Mesenchymal stem cell (in vitro differentiated cells and primary cell): ENCODE measurements around the gene MAP4K2.
A peak's percentile ranks its signal among the peaks of the same experiment; 100 is the strongest.

Source experiments
- DNase-seq: peaks from one replicate; pipeline ENCODE4 v3.0.0-alpha.2; 2013
- H2AFZ ChIP-seq: one replicate; pipeline ENCODE4 v1.6.1; 2013; ENCODE audit warnings: low read depth, mild to moderate bottlenecking, control low read depth, inconsistent platforms, low read length, moderate library complexity
- H2AK5ac ChIP-seq: 2 replicates; pipeline ENCODE4 v1.6.1; 2013; ENCODE audit warnings: low read length, moderate library complexity, mild to moderate bottlenecking, inconsistent platforms; ENCODE audit not compliant: severe bottlenecking
- H2BK120ac ChIP-seq: one replicate; pipeline ENCODE4 v1.6.1; 2013; ENCODE audit warnings: low read depth, mild to moderate bottlenecking, inconsistent platforms, low read length, moderate library complexity
- H2BK12ac ChIP-seq, 2 experiments: one replicate each; pipeline ENCODE4 v1.6.1; 2013; ENCODE audit warnings: inconsistent platforms in 2 of 2, low read length in 2 of 2, mild to moderate bottlenecking in 2 of 2, moderate library complexity in 2 of 2, control low read depth in 1 of 2
- H2BK15ac ChIP-seq: one replicate; pipeline ENCODE4 v1.6.1; 2013; ENCODE audit warnings: mild to moderate bottlenecking, low read depth, inconsistent platforms; ENCODE audit not compliant: poor library complexity, severe bottlenecking
- H2BK5ac ChIP-seq: 2 replicates; pipeline ENCODE4 v1.6.1; 2013; ENCODE audit warnings: low read depth, mild to moderate bottlenecking, low read length, control low read depth, inconsistent platforms; ENCODE audit not compliant: poor library complexity, severe bottlenecking
- H3K14ac ChIP-seq, 2 experiments: one replicate each; pipeline ENCODE4 v1.6.1; 2013; ENCODE audit warnings: inconsistent platforms in 2 of 2, low read length in 2 of 2, control low read depth in 1 of 2, mild to moderate bottlenecking in 1 of 2, moderate library complexity in 1 of 2
- H3K18ac ChIP-seq, 2 experiments: one replicate each; pipeline ENCODE4 v1.6.1; 2013; ENCODE audit warnings: inconsistent platforms in 2 of 2, low read length in 2 of 2, control low read depth in 1 of 2, low read depth in 1 of 2, mild to moderate bottlenecking in 1 of 2
- H3K23ac ChIP-seq, 2 experiments: one replicate each; pipeline ENCODE4 v1.6.1; 2013; ENCODE audit warnings: inconsistent platforms in 2 of 2, low read length in 2 of 2, mild to moderate bottlenecking in 2 of 2, moderate library complexity in 2 of 2, control low read depth in 1 of 2
- H3K27ac ChIP-seq: 2 replicates; pipeline ENCODE4 v1.5.1; 2013; ENCODE audit warnings: mild to moderate bottlenecking, moderate library complexity, low read length, control low read depth, inconsistent platforms; ENCODE audit not compliant: poor library complexity, severe bottlenecking
- H3K27me3 ChIP-seq, 2 experiments: 2 replicates each; pipeline versions ENCODE4 v1.6.1 to v1.7.0; 2013; ENCODE audit warnings: low read length in 2 of 2, mild to moderate bottlenecking in 2 of 2, moderate library complexity in 2 of 2, control low read depth in 1 of 2, inconsistent platforms in 1 of 2; ENCODE audit not compliant: control insufficient read depth in 1 of 2, insufficient read depth in 1 of 2
- H3K36me3 ChIP-seq, 2 experiments: 2 replicates each; pipeline versions ENCODE4 v1.6.1 to v1.7.0; 2013; ENCODE audit warnings: low read length in 2 of 2, control low read depth in 1 of 2, inconsistent platforms in 1 of 2, low read depth in 1 of 2, mild to moderate bottlenecking in 1 of 2; ENCODE audit not compliant: insufficient read depth in 2 of 2, control insufficient read depth in 1 of 2
- H3K4ac ChIP-seq, 2 experiments: one replicate each; pipeline ENCODE4 v1.6.1; 2013; ENCODE audit warnings: inconsistent platforms in 2 of 2, low read length in 2 of 2, mild to moderate bottlenecking in 2 of 2, moderate library complexity in 2 of 2, control low read depth in 1 of 2, low read depth in 1 of 2
- H3K4me1 ChIP-seq: 2 replicates; pipeline ENCODE4 v1.6.1; 2013; ENCODE audit warnings: low read depth, low read length, control low read depth; ENCODE audit not compliant: control insufficient read depth, insufficient read depth
- H3K4me2 ChIP-seq: 2 replicates; pipeline ENCODE4 v1.6.1; 2013; ENCODE audit warnings: low read length, mild to moderate bottlenecking, inconsistent platforms; ENCODE audit not compliant: poor library complexity, severe bottlenecking
- H3K4me3 ChIP-seq, 2 experiments: 2 replicates each; pipeline versions ENCODE4 v1.5.1 to v1.7.0; 2013; ENCODE audit warnings: low read length in 2 of 2, mild to moderate bottlenecking in 2 of 2, control low read depth in 1 of 2, low read depth in 1 of 2; ENCODE audit not compliant: insufficient read depth in 1 of 2
- H3K79me1 ChIP-seq: replicated peaks from 2 replicates; pipeline ENCODE4 v1.6.1; 2013; ENCODE audit warnings: mild to moderate bottlenecking, control low read depth, low read length, inconsistent platforms; ENCODE audit not compliant: poor library complexity, severe bottlenecking
- H3K9ac ChIP-seq: 2 replicates; pipeline ENCODE4 v1.7.0; 2013; ENCODE audit warnings: mild to moderate bottlenecking, low read length, moderate library complexity
- H3K9me3 ChIP-seq: 2 replicates; pipeline ENCODE4 v1.7.0; 2013; ENCODE audit warnings: mild to moderate bottlenecking, low read length; ENCODE audit not compliant: control insufficient read depth
- H4K8ac ChIP-seq: one replicate; pipeline ENCODE4 v1.6.1; 2013; ENCODE audit warnings: inconsistent platforms, mild to moderate bottlenecking, low read length, moderate library complexity
- H4K91ac ChIP-seq: one replicate; pipeline ENCODE4 v1.6.1; 2013; ENCODE audit warnings: mild to moderate bottlenecking, low read length, inconsistent platforms
- WGBS: methylation state at CpG from one replicate; pipeline ENCODE4 v1.1.7; 2013; ENCODE audit warnings: mixed read lengths; 5-methylcytosine and 5-hydroxymethylcytosine counted together

MAP4K2 gene

DNA sequence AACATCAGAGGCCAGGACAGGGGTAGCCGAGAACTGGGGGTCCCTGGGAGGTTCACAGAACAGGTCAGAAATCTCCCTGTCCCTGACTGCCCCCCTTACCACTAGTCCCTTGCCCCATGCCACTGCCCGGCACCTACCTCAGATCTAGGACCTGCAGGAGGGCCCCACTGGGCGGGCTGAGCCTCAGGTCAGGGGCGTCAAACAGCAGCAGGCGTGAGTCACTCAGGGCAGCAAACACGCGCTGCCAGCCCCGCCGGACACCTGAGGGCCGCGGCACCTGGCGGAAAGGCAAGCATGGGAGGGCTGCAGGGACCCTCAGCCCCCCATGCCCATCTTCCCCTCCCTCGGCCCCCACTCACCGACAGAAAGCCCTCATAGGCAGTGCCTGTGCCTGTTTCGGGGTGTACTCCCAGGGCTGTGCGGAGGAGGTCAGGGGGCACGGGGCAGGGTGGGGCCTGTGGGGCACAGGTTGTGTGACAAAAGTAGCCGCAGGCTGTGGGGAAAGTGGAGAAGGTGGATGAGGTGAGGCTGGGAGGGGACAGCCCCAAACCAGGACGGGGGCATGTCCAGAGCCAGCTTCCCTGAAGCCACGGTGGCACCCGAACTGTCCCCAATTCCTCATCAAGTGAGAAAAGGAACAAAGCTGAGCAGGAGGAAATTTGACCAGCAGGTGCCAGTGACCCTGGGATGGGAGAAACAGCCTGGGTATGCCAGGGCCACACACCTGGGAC lies 29.6 kb upstream of the MAP4K2 start:
- Histone ChIP-seq H2BK120ac (no peak overlapping the region), H3K27ac (no peak overlapping the region), H3K4ac (no peak overlapping the region), H3K4me2 (no peak overlapping the region), H3K14ac (no peak overlapping the region), H3K23ac (no peak overlapping the region), H3K18ac (no peak overlapping the region), H3K4me3 (no peak overlapping the region), H2AFZ (no peak overlapping the region), H3K9ac (no peak overlapping the region), H2BK5ac (no peak overlapping the region), H3K27me3 (peaks cover 0 to 7% of the 10 kb centered on the region in 2 experiments), H3K36me3 (peaks cover 0 to 52% of the 10 kb centered on the region in 2 experiments), H2BK12ac (no peak overlapping the region), H4K8ac (no peak overlapping the region), H3K79me1 (no peaks in the 10 kb centered on the region), H2BK15ac (no peak overlapping the region), H2AK5ac (no peak overlapping the region), H3K4me1 (peaks cover 13% of the 10 kb centered on the region), H4K91ac (no peak overlapping the region), H3K9me3 (no peaks in the 10 kb centered on the region)
- 91% methylated on average over 21 of the region's 21 CpGs for WGBS
- DNase-seq = no peak

DNA sequence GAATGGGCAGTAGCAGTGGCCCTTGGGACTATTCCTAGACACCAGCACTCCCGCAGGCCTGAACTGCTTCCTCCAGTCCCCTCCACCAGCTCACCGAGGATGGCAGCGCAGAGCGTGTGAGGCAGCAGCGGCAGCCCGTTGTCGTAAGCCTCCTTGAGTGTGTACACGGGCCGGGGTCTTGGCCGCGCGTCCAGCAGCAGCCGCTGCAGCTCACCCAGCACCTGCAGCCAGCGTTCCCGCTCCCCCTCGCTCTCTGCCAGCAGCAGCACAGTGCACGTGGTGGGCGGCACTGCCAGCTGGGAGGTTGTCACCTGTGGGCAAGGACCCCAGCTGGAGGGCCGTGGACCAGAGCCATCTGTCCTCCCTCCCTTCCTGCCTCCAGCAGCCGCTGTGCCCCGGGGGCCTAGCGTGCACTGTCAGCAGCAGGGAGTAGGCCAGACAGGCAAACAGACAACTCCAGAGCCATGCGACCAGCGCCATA lies 28.4 kb upstream of the MAP4K2 start:
- WGBS = 89% methylated on average over 24 of the region's 24 CpGs
- no peak overlapping the region for H3K4me3 ChIP-seq

DNA sequence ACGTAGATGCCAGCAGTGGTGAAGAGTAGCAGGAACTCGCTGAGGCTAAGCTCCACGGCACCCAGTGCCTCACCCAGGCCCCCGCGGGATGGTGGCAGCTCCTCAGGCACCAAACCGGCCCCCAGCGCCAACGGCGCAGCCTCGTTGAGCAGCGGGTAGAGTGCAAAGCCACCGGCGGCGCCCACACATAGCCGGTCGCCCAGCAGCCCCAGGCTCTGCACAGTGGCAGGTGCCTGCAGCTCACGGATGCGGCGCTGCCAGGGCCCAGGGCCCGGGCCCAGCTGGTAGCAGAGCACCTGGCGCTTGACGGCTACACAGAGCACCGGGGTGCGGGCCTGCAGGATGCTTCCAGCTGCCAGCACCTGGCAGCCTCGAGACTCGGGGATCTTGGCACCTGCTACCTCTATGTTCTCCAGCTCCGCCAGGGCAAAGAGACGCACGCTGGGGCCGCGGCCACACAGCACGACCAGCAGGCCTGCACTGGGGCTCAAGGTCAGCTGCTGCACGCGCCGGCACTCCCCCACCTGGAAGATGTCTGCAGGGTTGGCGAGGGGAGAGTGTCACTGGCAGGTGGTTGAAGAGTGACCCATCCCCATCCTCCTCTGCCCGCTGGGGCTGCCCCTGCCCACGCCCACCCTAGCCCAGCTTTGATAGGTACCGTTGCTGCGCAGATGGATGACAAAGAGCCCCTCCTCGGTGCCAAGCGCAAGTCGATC lies 26.7 kb upstream of the MAP4K2 start:
- no peak for DNase-seq
- Histone ChIP-seq H3K14ac (no peak overlapping the region), H3K18ac (no peak overlapping the region), H3K23ac (no peak overlapping the region), H3K4me1 (peaks cover 2% of the 10 kb centered on the region), H2BK15ac (no peak overlapping the region), H2AK5ac (no peak overlapping the region), H3K27me3 (peaks cover 0 to 12% of the 10 kb centered on the region in 2 experiments), H2BK5ac (no peak overlapping the region), H4K8ac (no peak overlapping the region), H2BK120ac (no peak overlapping the region), H3K27ac (no peak overlapping the region), H2BK12ac (no peak overlapping the region), H3K36me3 (peaks cover 0 to 64% of the 10 kb centered on the region in 2 experiments), H3K4me3 (no peak overlapping the region), H4K91ac (no peak overlapping the region), H3K9ac (no peak overlapping the region), H3K9me3 (no peaks in the 10 kb centered on the region), H3K79me1 (no peaks in the 10 kb centered on the region), H3K4me2 (no peak overlapping the region), H2AFZ (no peak overlapping the region), H3K4ac (no peak overlapping the region)
- WGBS = 95% methylated on average over 43 of the region's 43 CpGs

More for the DNA sequence above, 28.4 kb upstream of the MAP4K2 start:
- Histone ChIP-seq H3K36me3 (peaks cover 0 to 63% of the 10 kb centered on the region in 2 experiments), H2AK5ac (no peak overlapping the region), H2BK12ac (no peak overlapping the region), H3K9ac (no peak overlapping the region), H2BK15ac (no peak overlapping the region), H3K14ac (peak overlapping the region in 1 of 2 experiments; percentile 21), H3K4ac (no peak overlapping the region), H2BK120ac (no peak overlapping the region), H3K9me3 (no peaks in the 10 kb centered on the region), H3K27ac (no peak overlapping the region), H4K91ac (peak overlapping the region; percentile 12), H2AFZ (no peak overlapping the region), H4K8ac (no peak overlapping the region), H3K27me3 (peaks cover 0 to 7% of the 10 kb centered on the region in 2 experiments), H3K79me1 (no peaks in the 10 kb centered on the region), H3K18ac (no peak overlapping the region), H3K23ac (no peak overlapping the region), H3K4me1 (peaks cover 13% of the 10 kb centered on the region), H2BK5ac (no peak overlapping the region), H3K4me2 (no peak overlapping the region)
- no peak for DNase-seq

DNA sequence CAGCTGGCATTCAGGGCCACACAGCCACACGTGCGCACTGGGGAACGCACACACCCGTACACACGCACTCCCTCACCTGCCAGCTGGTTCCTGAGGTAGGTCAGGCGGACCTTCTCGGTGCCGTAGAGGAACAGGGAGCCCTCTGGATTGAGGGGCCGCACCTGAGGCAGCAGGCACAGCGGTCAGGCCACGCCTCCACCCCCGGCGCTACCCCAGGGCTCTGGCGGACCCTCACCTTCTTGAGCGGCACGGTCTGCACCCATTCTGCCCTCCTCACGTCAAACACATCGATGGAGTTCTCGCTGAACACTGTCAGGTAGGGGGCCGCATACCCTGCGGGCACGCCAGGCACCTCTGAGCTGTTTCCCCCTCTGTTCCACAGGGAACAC lies 24.4 kb upstream of the MAP4K2 start:
- H4K8ac ChIP-seq = no peak overlapping the region
- no peak overlapping the region for H2BK12ac ChIP-seq

More for the DNA sequence above, 24.4 kb upstream of the MAP4K2 start:
- H2AFZ ChIP-seq = no peak overlapping the region
- H3K18ac ChIP-seq = no peak overlapping the region
- H3K4ac ChIP-seq = no peak overlapping the region
- H3K79me1 ChIP-seq = no peaks in the 10 kb centered on the region
- H3K27ac ChIP-seq = no peak overlapping the region
- H2BK5ac ChIP-seq = no peak overlapping the region
- H4K91ac ChIP-seq = peak overlapping the region; percentile 31
- H3K4me3 ChIP-seq = no peak overlapping the region
- peaks cover 2% of the 10 kb centered on the region for H3K4me1 ChIP-seq
- H3K9me3 ChIP-seq = no peaks in the 10 kb centered on the region
- H2AK5ac ChIP-seq = no peak overlapping the region
- H3K27me3 ChIP-seq = peaks cover 0 to 22% of the 10 kb centered on the region in 2 experiments
- H3K9ac ChIP-seq = no peak overlapping the region
- H3K23ac ChIP-seq = no peak overlapping the region
- H2BK120ac ChIP-seq = no peak overlapping the region
- H3K36me3 ChIP-seq = peaks cover 0 to 43% of the 10 kb centered on the region in 2 experiments
- no peak overlapping the region for H3K14ac ChIP-seq
- no peak for DNase-seq
- WGBS = 96% methylated on average over 22 of the region's 22 CpGs
- no peak overlapping the region for H3K4me2 ChIP-seq
- no peak overlapping the region for H2BK15ac ChIP-seq
